ENCODE results near the gene PTPRE.

- TF ChIP-seq TOX (CRISPR knock-in tag; IDR thresholded peaks at IDR 0.05; ENCODE audit: borderline replicate concordance) = no peak
- no peak for TF ChIP-seq ZC3H10 (CRISPR knock-in tag; IDR thresholded peaks at IDR 0.05)
- no peak for TF ChIP-seq BACH2 (CRISPR knock-in tag; IDR thresholded peaks at IDR 0.05; ENCODE audit: borderline replicate concordance)
These were observed 33.9 kb upstream of the PTPRE start for GRCh38 chr10:127872871-127873600.

Measured in SK-N-SH treated with all-trans-retinoic acid at 6 μM for 48 hours (cell line).